Measurements from ENCODE around the gene RIMS3.

The RIMS3 gene

GRCh38 chr1:40709100-40709801 is 43.8 kb upstream of the RIMS3 start:
- Histone ChIP-seq H3K27ac (replicated peaks; ENCODE audit: low read length) (peak overlapping the region; percentile 89), H4K8ac (ENCODE audit: low read depth, low read length) (no peak overlapping the region), H3K79me1 (ENCODE audit: low read depth, low read length) (no peaks in the 10 kb centered on the region), H3K14ac (ENCODE audit: low read length) (no peak overlapping the region), H4K91ac (ENCODE audit: low read depth, low read length, poor library complexity) (no peak overlapping the region), H3K9ac (ENCODE audit: low read depth, low read length, poor library complexity) (no peak overlapping the region), H2AK5ac (ENCODE audit: low read depth, low read length) (no peak overlapping the region), H3K4me1 (ENCODE audit: control insufficient read depth in 2 of 2, insufficient read depth in 1 of 2, low read depth in 1 of 2, low read length in 2 of 2) (peaks cover 4 to 12% of the 10 kb centered on the region in 2 donors), H3K27me3 (ENCODE audit: control insufficient read depth in 3 of 3, insufficient read depth in 3 of 3, low read depth in 1 of 3, low read length in 3 of 3) (no peaks in the 10 kb centered on the region), H3K4ac (ENCODE audit: low read length) (no peak overlapping the region), H3K9me3 (replicated peaks in 1 of 2; ENCODE audit: control insufficient read depth in 2 of 2, insufficient read depth in 1 of 2, low read depth in 1 of 2, low read length in 2 of 2) (no peaks in the 10 kb centered on the region), H2BK15ac (ENCODE audit: low read length) (no peak overlapping the region), H3K36me3 (replicated peaks in 1 of 2; ENCODE audit: control insufficient read depth in 2 of 2, insufficient read depth in 2 of 2, low read length in 2 of 2) (peaks cover 0 to 21% of the 10 kb centered on the region in 2 donors), H2AFZ (ENCODE audit: low read length) (peak overlapping the region; percentile 81), H3K4me2 (ENCODE audit: insufficient read depth, low read length, poor library complexity, severe bottlenecking) (peak overlapping the region; percentile 65), H2BK5ac (ENCODE audit: low read length) (no peak overlapping the region), H3K23ac (ENCODE audit: low read depth, low read length, poor library complexity) (no peak overlapping the region), H2BK120ac (ENCODE audit: low read depth, low read length) (no peak overlapping the region), H3K4me3 (ENCODE audit: low read length in 2 of 2) (peak overlapping the region; percentile 52 to 83), H3K18ac (ENCODE audit: low read length) (no peak overlapping the region), H2BK12ac (ENCODE audit: low read length) (no peak overlapping the region)
- DNase-seq (ENCODE audit: low spot score), result peak; percentile 91
- no CpG with 5 or more reads among the region's 10 CpGs for WGBS, 2 donors (ENCODE audit: extremely low coverage in 2 of 2, insufficient read length in 2 of 2, insufficient replicate concordance in 1 of 2)

GRCh38 chr1:40708750-40709099 is 43.2 kb upstream of the RIMS3 start:
- Histone ChIP-seq H3K4me2 (ENCODE audit: insufficient read depth, low read length, poor library complexity, severe bottlenecking) (peak overlapping the region; percentile 58), H2BK120ac (ENCODE audit: low read depth, low read length) (no peak overlapping the region), H3K14ac (ENCODE audit: low read length) (no peak overlapping the region), H3K79me1 (ENCODE audit: low read depth, low read length) (no peaks in the 10 kb centered on the region), H2BK5ac (ENCODE audit: low read length) (no peak overlapping the region), H3K36me3 (replicated peaks in 1 of 2; ENCODE audit: control insufficient read depth in 2 of 2, insufficient read depth in 2 of 2, low read length in 2 of 2) (peaks cover 0 to 16% of the 10 kb centered on the region in 2 donors), H3K9ac (ENCODE audit: low read depth, low read length, poor library complexity) (no peak overlapping the region), H3K18ac (ENCODE audit: low read length) (no peak overlapping the region), H3K27me3 (ENCODE audit: control insufficient read depth in 3 of 3, insufficient read depth in 3 of 3, low read depth in 1 of 3, low read length in 3 of 3) (no peaks in the 10 kb centered on the region), H2AK5ac (ENCODE audit: low read depth, low read length) (no peak overlapping the region), H4K91ac (ENCODE audit: low read depth, low read length, poor library complexity) (no peak overlapping the region), H3K27ac (replicated peaks; ENCODE audit: low read length) (peak overlapping the region; percentile 89), H2BK15ac (ENCODE audit: low read length) (no peak overlapping the region), H2BK12ac (ENCODE audit: low read length) (no peak overlapping the region), H3K9me3 (replicated peaks in 1 of 2; ENCODE audit: control insufficient read depth in 2 of 2, insufficient read depth in 1 of 2, low read depth in 1 of 2, low read length in 2 of 2) (no peaks in the 10 kb centered on the region), H3K23ac (ENCODE audit: low read depth, low read length, poor library complexity) (no peak overlapping the region), H3K4me3 (ENCODE audit: low read length in 2 of 2) (peak overlapping the region; percentile 52 to 74), H3K4me1 (ENCODE audit: control insufficient read depth in 2 of 2, insufficient read depth in 1 of 2, low read depth in 1 of 2, low read length in 2 of 2) (peaks cover 4 to 12% of the 10 kb centered on the region in 2 donors), H3K4ac (ENCODE audit: low read length) (no peak overlapping the region), H4K8ac (ENCODE audit: low read depth, low read length) (no peak overlapping the region), H2AFZ (ENCODE audit: low read length) (peak overlapping the region; percentile 81)
- no peak for DNase-seq (ENCODE audit: low spot score)
- WGBS, 2 donors (ENCODE audit: extremely low coverage in 2 of 2, insufficient read length in 2 of 2, insufficient replicate concordance in 1 of 2), result no CpG with 5 or more reads among the region's 3 CpGs

GRCh38 chr1:40706626-40707025 is 41.1 kb upstream of the RIMS3 start:
- Histone ChIP-seq H3K18ac (ENCODE audit: low read length) (no peak overlapping the region), H3K79me1 (ENCODE audit: low read depth, low read length) (no peaks in the 10 kb centered on the region), H3K4me1 (ENCODE audit: control insufficient read depth in 2 of 2, insufficient read depth in 1 of 2, low read depth in 1 of 2, low read length in 2 of 2) (peaks cover 4 to 8% of the 10 kb centered on the region in 2 donors), H2AK5ac (ENCODE audit: low read depth, low read length) (no peak overlapping the region), H3K36me3 (replicated peaks in 1 of 2; ENCODE audit: control insufficient read depth in 2 of 2, insufficient read depth in 2 of 2, low read length in 2 of 2) (no peaks in the 10 kb centered on the region), H3K4me3 (ENCODE audit: low read length in 2 of 2) (no peak overlapping the region), H4K8ac (ENCODE audit: low read depth, low read length) (no peak overlapping the region), H2BK12ac (ENCODE audit: low read length) (no peak overlapping the region), H3K9me3 (replicated peaks in 1 of 2; ENCODE audit: control insufficient read depth in 2 of 2, insufficient read depth in 1 of 2, low read depth in 1 of 2, low read length in 2 of 2) (no peaks in the 10 kb centered on the region), H3K4ac (ENCODE audit: low read length) (no peak overlapping the region), H4K91ac (ENCODE audit: low read depth, low read length, poor library complexity) (no peak overlapping the region), H2BK5ac (ENCODE audit: low read length) (no peak overlapping the region), H3K27me3 (ENCODE audit: control insufficient read depth in 3 of 3, insufficient read depth in 3 of 3, low read depth in 1 of 3, low read length in 3 of 3) (no peaks in the 10 kb centered on the region), H2AFZ (ENCODE audit: low read length) (no peak overlapping the region), H2BK15ac (ENCODE audit: low read length) (no peak overlapping the region), H3K9ac (ENCODE audit: low read depth, low read length, poor library complexity) (no peak overlapping the region), H3K27ac (replicated peaks; ENCODE audit: low read length) (no peak overlapping the region), H2BK120ac (ENCODE audit: low read depth, low read length) (no peak overlapping the region), H3K14ac (ENCODE audit: low read length) (no peak overlapping the region), H3K4me2 (ENCODE audit: insufficient read depth, low read length, poor library complexity, severe bottlenecking) (no peak overlapping the region), H3K23ac (ENCODE audit: low read depth, low read length, poor library complexity) (no peak overlapping the region)
- no CpG with 5 or more reads among the region's 4 CpGs for WGBS, 2 donors (ENCODE audit: extremely low coverage in 2 of 2, insufficient read length in 2 of 2, insufficient replicate concordance in 1 of 2)
- no peak for DNase-seq (ENCODE audit: low spot score)

- Histone ChIP-seq H3K18ac (ENCODE audit: low read length) (no peak overlapping the region), H3K27me3 (ENCODE audit: control insufficient read depth in 3 of 3, insufficient read depth in 3 of 3, low read depth in 1 of 3, low read length in 3 of 3) (no peaks in the 10 kb centered on the region), H2BK15ac (ENCODE audit: low read length) (no peak overlapping the region), H3K14ac (ENCODE audit: low read length) (no peak overlapping the region), H3K23ac (ENCODE audit: low read depth, low read length, poor library complexity) (no peak overlapping the region), H2AFZ (ENCODE audit: low read length) (no peak overlapping the region), H2AK5ac (ENCODE audit: low read depth, low read length) (no peak overlapping the region), H4K8ac (ENCODE audit: low read depth, low read length) (no peak overlapping the region), H3K4me3 (ENCODE audit: low read length in 2 of 2) (no peak overlapping the region), H4K91ac (ENCODE audit: low read depth, low read length, poor library complexity) (no peak overlapping the region), H3K9me3 (replicated peaks in 1 of 2; ENCODE audit: control insufficient read depth in 2 of 2, insufficient read depth in 1 of 2, low read depth in 1 of 2, low read length in 2 of 2) (no peaks in the 10 kb centered on the region), H2BK5ac (ENCODE audit: low read length) (no peak overlapping the region), H3K4ac (ENCODE audit: low read length) (no peak overlapping the region), H2BK120ac (ENCODE audit: low read depth, low read length) (no peak overlapping the region), H3K9ac (ENCODE audit: low read depth, low read length, poor library complexity) (no peak overlapping the region), H2BK12ac (ENCODE audit: low read length) (no peak overlapping the region), H3K27ac (replicated peaks; ENCODE audit: low read length) (no peak overlapping the region), H3K79me1 (ENCODE audit: low read depth, low read length) (no peaks in the 10 kb centered on the region), H3K4me2 (ENCODE audit: insufficient read depth, low read length, poor library complexity, severe bottlenecking) (no peak overlapping the region), H3K36me3 (replicated peaks in 1 of 2; ENCODE audit: control insufficient read depth in 2 of 2, insufficient read depth in 2 of 2, low read length in 2 of 2) (no peaks in the 10 kb centered on the region), H3K4me1 (ENCODE audit: control insufficient read depth in 2 of 2, insufficient read depth in 1 of 2, low read depth in 1 of 2, low read length in 2 of 2) (peaks cover 1 to 7% of the 10 kb centered on the region in 2 donors)
- DNase-seq (ENCODE audit: low spot score), result no peak
- WGBS, 2 donors (ENCODE audit: extremely low coverage in 2 of 2, insufficient read length in 2 of 2, insufficient replicate concordance in 1 of 2), result no CpG with 5 or more reads among the region's 3 CpGs
Observed at GRCh38 chr1:40704817-40705733, 39.6 kb upstream of the RIMS3 start.

All from neuronal stem cell (in vitro differentiated cells).